ENCODE data around the gene NDUFA5. TPM values are rescaled to one million over a fixed set of nuclear protein-coding genes. Genes with fewer than 3 reads are reported as not detected.

NDUFA5 gene
- total RNA-seq, 4 donors from 2014 or later: 27.2 to 97.6 (median 85.0) TPM

- DNase-seq: no peak
- H3K27ac ChIP-seq: no peak overlapping the region
- H3K27me3 ChIP-seq: no peaks in the 10 kb centered on the region
These were observed 42.1 kb upstream of the NDUFA5 start for GRCh38 chr7:123599766-123600165.

GRCh38 chr7:123598657-123599056 lies 41.0 kb upstream of the NDUFA5 start:
- Histone ChIP-seq H3K9me3 (no peaks in the 10 kb centered on the region), H3K4me1 (no peaks in the 10 kb centered on the region), H3K4me3 (no peak overlapping the region), H3K36me3 (no peaks in the 10 kb centered on the region), H3K27me3 (no peaks in the 10 kb centered on the region), H3K27ac (no peak overlapping the region)
- DNase-seq: no peak
- TF ChIP-seq, protein P1, sequence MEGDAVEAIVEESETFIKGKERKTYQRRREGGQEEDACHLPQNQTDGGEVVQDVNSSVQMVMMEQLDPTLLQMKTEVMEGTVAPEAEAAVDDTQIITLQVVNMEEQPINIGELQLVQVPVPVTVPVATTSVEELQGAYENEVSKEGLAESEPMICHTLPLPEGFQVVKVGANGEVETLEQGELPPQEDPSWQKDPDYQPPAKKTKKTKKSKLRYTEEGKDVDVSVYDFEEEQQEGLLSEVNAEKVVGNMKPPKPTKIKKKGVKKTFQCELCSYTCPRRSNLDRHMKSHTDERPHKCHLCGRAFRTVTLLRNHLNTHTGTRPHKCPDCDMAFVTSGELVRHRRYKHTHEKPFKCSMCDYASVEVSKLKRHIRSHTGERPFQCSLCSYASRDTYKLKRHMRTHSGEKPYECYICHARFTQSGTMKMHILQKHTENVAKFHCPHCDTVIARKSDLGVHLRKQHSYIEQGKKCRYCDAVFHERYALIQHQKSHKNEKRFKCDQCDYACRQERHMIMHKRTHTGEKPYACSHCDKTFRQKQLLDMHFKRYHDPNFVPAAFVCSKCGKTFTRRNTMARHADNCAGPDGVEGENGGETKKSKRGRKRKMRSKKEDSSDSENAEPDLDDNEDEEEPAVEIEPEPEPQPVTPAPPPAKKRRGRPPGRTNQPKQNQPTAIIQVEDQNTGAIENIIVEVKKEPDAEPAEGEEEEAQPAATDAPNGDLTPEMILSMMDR (IDR thresholded peaks at IDR 0.05): no peak
- no peak for TF ChIP-seq POLR2A (IDR thresholded peaks at IDR 0.05)
- intact Hi-C loops (cut with DNase I; ENCODE audit: low total_unique reads): no loop called here

More at GRCh38 chr7:123599766-123600165, 42.1 kb upstream of the NDUFA5 start:
- Histone ChIP-seq H3K9me3 (no peaks in the 10 kb centered on the region), H3K36me3 (no peaks in the 10 kb centered on the region), H3K4me3 (no peak overlapping the region), H3K4me1 (no peaks in the 10 kb centered on the region)
- TF ChIP-seq POLR2A (IDR thresholded peaks at IDR 0.05): no peak
- TF ChIP-seq, protein P1 (IDR thresholded peaks at IDR 0.05): no peak
- intact Hi-C loops (cut with DNase I; ENCODE audit: low total_unique reads): no loop called here

- no peak overlapping the region for H3K27ac ChIP-seq
- no peaks in the 10 kb centered on the region for H3K4me1 ChIP-seq
- TF ChIP-seq POLR2A (IDR thresholded peaks at IDR 0.05): no peak
- TF ChIP-seq, protein P1 (IDR thresholded peaks at IDR 0.05): no peak
- no peaks in the 10 kb centered on the region for H3K27me3 ChIP-seq
- no peak for DNase-seq
- no peaks in the 10 kb centered on the region for H3K9me3 ChIP-seq
- H3K36me3 ChIP-seq: no peaks in the 10 kb centered on the region
- no peak overlapping the region for H3K4me3 ChIP-seq
- intact Hi-C loops (cut with DNase I; ENCODE audit: low total_unique reads): no loop called here
These were observed 37.2 kb upstream of the NDUFA5 start for GRCh38 chr7:123594813-123595241.

DNA sequence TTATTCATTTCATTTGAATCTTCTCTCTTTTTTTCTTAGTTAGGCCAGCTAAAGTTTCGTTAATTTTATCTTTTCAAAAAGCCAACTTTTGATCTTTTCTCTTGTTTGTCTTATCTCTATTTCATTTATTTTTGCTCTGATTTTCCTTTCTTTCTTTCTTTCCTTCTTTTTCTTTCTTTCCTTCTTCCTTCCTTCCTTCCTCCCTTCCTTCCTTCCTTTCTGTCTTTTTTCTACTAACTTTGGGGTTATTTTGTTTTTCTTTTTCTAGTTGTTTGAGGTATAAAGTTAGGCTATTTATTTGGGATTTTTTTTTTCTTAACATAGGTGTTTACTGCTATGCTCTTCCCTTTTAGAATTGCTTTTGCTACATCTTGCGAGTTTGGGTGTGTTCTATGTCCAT lies 30.8 kb upstream of the NDUFA5 start:
- no peaks in the 10 kb centered on the region for H3K27me3 ChIP-seq
- no peak for DNase-seq
- H3K27ac ChIP-seq: no peak overlapping the region
- TF ChIP-seq POLR2A (IDR thresholded peaks at IDR 0.05): no peak
- intact Hi-C loops (cut with DNase I; ENCODE audit: low total_unique reads): no loop called here
- no peak overlapping the region for H3K4me3 ChIP-seq
- no peaks in the 10 kb centered on the region for H3K36me3 ChIP-seq
- H3K4me1 ChIP-seq: no peaks in the 10 kb centered on the region
- no peaks in the 10 kb centered on the region for H3K9me3 ChIP-seq

DNA sequence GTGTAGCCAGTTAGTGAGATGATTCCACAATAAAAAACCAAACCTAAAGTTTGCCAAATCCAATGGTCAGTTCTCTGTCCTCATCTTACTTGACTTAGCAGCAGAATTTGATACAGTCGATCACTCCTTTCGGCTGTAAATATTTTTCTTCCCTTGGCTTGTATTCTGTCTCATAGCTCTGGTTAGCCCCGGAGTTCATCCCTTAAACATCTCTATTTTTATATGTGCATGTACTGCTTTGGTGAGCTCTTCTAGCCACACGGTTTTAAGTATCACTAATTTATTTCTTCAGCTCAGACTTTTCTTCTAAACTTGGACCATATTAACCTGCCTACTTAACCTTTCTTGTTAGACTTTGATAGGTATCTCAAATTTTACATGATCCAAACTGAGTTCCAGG lies 26.2 kb upstream of the NDUFA5 start:
- intact Hi-C loops (cut with DNase I; ENCODE audit: low total_unique reads): no loop called here

More for the DNA sequence above, 26.2 kb upstream of the NDUFA5 start:
- no peaks in the 10 kb centered on the region for H3K27me3 ChIP-seq
- no peak overlapping the region for H3K4me3 ChIP-seq
- no peaks in the 10 kb centered on the region for H3K4me1 ChIP-seq
- H3K36me3 ChIP-seq: no peaks in the 10 kb centered on the region
- H3K9me3 ChIP-seq: no peaks in the 10 kb centered on the region
- no peak for TF ChIP-seq POLR2A (IDR thresholded peaks at IDR 0.05)
- TF ChIP-seq, protein P1 (IDR thresholded peaks at IDR 0.05): no peak
- no peak overlapping the region for H3K27ac ChIP-seq
- DNase-seq: no peak
